ENCODE data around the gene SERPINE1.
"Not testable (repeated sequence)": the region's sequence is repeated elsewhere in the genome, so short reads cannot be mapped to it uniquely, and the experiment has no call there.

SERPINE1 gene

GRCh38 chr7:101111261-101111660 lies 15.6 kb upstream of the SERPINE1 start:
- DNase-seq (ENCODE audit: extremely low read depth, low read depth) = no peak
- H3K4me3 ChIP-seq (replicated peaks; ENCODE audit: low read depth, low read length) = no peak overlapping the region
- TF ChIP-seq, protein P1, sequence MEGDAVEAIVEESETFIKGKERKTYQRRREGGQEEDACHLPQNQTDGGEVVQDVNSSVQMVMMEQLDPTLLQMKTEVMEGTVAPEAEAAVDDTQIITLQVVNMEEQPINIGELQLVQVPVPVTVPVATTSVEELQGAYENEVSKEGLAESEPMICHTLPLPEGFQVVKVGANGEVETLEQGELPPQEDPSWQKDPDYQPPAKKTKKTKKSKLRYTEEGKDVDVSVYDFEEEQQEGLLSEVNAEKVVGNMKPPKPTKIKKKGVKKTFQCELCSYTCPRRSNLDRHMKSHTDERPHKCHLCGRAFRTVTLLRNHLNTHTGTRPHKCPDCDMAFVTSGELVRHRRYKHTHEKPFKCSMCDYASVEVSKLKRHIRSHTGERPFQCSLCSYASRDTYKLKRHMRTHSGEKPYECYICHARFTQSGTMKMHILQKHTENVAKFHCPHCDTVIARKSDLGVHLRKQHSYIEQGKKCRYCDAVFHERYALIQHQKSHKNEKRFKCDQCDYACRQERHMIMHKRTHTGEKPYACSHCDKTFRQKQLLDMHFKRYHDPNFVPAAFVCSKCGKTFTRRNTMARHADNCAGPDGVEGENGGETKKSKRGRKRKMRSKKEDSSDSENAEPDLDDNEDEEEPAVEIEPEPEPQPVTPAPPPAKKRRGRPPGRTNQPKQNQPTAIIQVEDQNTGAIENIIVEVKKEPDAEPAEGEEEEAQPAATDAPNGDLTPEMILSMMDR (IDR thresholded peaks at IDR 0.05; ENCODE audit: low read depth, low read length, missing control alignments) = no peak

- no peak overlapping the region for H3K4me3 ChIP-seq (replicated peaks; ENCODE audit: low read depth, low read length)
- TF ChIP-seq, protein P1 (IDR thresholded peaks at IDR 0.05; ENCODE audit: low read depth, low read length, missing control alignments) = no peak
- no peak for DNase-seq (ENCODE audit: extremely low read depth, low read depth)
Observed at GRCh38 chr7:101112233-101112632, 14.7 kb upstream of the SERPINE1 start.

- DNase-seq (ENCODE audit: extremely low read depth, low read depth); H3K4me3 ChIP-seq (replicated peaks; ENCODE audit: low read depth, low read length): not testable (repeated sequence)
Observed at GRCh38 chr7:101113140-101113539, 13.8 kb upstream of the SERPINE1 start.

DNA sequence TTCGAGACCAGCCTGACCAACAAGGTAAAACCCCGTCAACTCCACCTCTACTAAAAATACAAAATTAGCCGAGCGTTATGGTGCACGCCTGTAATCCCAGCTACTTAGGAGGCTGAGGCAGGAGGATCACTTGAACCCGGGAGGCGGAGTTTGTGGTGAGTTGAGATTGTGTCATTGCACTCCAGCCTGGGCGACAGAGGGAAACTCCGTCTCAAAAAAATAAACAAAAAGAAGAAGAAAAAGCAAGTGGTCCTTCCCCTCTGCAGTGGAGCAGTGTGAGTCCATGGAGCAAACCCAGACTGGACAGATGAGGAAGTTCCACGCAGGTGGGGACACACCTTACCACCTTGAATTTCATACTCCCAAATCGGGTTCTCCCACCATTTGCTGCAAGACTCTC lies 13.1 kb upstream of the SERPINE1 start:
- TF ChIP-seq, protein P1 (IDR thresholded peaks at IDR 0.05; ENCODE audit: low read depth, low read length, missing control alignments) = no peak
- DNase-seq (ENCODE audit: extremely low read depth, low read depth) = no peak

DNA sequence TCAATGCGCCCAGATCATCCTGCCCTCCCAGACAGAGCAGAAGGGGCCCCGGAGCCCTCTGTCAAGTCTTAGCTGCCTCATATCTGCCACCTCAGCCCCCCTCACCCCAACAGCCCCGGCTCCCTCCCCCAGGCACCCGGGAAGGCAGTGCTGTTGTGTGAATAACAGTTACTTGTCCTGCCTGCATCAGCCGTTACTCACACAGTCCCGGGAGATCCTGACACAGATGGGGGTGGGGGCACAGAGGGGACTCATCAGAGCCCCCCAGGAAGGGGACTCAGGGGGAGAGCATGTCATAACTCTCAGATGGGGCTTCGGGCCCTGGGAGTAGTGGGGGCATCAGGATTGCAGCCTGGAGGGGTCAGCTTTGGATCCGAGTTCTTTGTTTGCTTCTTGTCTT lies 12.4 kb upstream of the SERPINE1 start:
- H3K4me3 ChIP-seq (replicated peaks; ENCODE audit: low read depth, low read length) = no peak overlapping the region
- TF ChIP-seq, protein P1 (IDR thresholded peaks at IDR 0.05; ENCODE audit: low read depth, low read length, missing control alignments) = no peak
- DNase-seq (ENCODE audit: extremely low read depth, low read depth) = no peak

More for the DNA sequence above, 13.1 kb upstream of the SERPINE1 start:
- no peak overlapping the region for H3K4me3 ChIP-seq (replicated peaks; ENCODE audit: low read depth, low read length)

DNA sequence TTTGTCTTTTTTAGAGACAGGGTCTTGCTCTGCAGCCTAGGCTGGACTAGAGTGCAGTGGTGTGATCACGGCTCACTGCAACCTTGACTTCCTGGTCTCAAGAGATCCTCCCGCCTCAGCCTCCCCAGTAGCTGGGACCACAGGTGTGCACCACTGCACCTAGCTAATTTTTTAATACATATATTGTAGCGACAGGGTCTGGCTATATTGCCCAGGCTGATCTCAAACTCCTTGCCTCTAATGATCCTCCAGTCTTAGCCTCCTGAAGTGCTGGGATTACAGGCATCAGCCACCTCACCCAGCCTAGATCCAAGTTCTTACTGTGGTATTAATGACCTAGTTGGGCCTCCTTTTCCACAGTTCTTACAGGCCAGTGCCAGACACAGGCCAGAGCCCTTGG lies 11.7 kb upstream of the SERPINE1 start:
- TF ChIP-seq, protein P1 (IDR thresholded peaks at IDR 0.05; ENCODE audit: low read depth, low read length, missing control alignments) = no peak
- no peak overlapping the region for H3K4me3 ChIP-seq (replicated peaks; ENCODE audit: low read depth, low read length)
- no peak for DNase-seq (ENCODE audit: extremely low read depth, low read depth)

GRCh38 chr7:101116898-101117297 lies 10.0 kb upstream of the SERPINE1 start:
- no peak for DNase-seq (ENCODE audit: extremely low read depth, low read depth)
- no peak overlapping the region for H3K4me3 ChIP-seq (replicated peaks; ENCODE audit: low read depth, low read length)
- TF ChIP-seq, protein P1 (IDR thresholded peaks at IDR 0.05; ENCODE audit: low read depth, low read length, missing control alignments) = no peak

All from HFF-Myc (cell line).